Stimulated activated CD4-positive, alpha-beta T cell treated with anti-CD3 and anti-CD28 coated beads, Interleukin-15, amount 100 ng/mL, for 48 hours (primary cell): ENCODE data around the gene ALK.

Experiments used
- DNase-seq, 2 donors: peaks; one replicate each; pipeline ENCODE4 v3.0.0-alpha.2; 2020; ENCODE audit warnings: low read depth in 2 of 2

ALK gene

DNA sequence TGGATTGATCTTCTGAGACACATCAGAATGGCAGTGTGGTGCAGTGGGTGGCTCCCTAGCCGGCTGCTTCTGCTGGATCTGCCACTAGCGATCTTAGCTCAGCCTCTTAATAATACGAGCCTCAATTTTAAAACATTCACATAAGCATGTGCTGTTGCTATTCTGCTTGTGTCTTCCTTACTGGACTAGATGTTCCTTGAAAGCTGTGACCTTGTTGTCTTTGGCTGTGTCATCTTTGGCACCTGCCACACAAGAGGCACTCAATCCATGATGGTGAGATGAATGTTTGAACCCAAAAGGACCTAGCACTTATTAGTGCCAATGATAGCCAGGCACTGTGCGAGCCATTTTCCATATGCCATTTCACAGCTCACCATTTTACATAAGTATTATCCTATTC lies 393.0 kb downstream of the ALK start:
- no peak for DNase-seq

DNA sequence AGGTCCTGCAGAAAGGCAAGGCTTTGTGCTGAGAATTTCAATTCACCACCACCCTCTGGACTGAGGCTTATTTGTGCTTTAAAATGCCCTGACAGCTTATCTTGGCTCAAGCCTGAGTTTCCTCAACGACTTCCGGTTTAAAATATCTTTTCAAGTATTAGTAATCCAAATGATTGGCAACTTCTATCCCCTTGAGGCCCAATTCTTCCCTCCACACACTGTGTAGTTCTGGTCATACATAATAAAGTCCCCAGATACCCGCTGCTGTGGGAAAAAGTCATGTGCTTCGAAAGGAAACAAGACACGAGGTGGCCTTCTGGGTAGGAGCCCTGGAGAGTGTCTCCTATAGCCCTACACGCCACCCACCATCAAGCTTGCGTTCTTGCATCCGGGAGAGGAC lies 393.4 kb downstream of the ALK start:
- DNase-seq = no peak

DNA sequence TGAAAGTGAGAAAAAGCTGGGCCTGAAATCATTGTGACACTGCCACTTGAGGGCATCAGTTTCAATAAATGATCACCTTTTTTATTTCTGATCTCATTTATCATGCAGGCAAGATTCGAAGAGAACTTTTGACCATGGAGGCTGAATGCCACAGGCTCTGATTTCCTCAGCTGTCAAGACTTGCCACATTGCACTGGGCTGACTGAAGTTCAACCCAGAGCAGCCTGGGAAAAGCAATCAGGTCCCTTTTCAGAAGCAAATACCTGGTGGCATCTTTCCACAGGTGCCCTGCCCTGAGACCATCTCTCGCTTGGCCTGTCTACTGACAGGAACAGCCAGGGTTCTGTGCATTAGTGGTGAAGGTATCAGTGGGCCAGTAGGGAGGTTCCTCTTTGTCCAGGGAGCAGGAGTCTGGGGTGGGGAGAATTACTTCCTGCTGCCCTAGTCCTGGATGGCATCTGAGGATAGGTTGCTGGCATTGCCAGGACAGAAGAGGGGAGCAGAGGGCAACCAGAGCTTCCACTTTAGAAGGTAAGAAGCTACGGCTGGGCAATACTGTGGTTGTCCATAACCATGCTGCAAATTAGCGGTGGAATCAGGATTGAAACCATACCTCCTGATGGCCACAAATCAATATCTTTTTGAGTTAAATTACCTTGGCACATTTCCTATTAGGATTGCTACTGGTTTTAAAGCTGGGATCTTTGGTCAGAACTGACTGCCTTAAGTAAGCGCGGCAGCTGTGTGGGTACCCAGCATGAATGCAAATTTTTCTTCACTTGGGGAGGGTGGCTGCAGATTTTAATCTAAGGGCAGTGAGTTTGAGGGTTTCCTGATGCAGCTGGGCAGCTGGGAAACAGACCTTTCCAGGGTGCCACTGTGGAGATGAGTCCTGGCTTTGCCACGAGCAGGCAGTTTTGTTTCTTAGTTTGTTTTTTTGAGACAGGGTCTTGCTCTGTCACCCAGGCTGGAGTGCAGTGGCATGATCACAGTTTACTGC lies 394.5 kb downstream of the ALK start:
- DNase-seq = no peak

DNA sequence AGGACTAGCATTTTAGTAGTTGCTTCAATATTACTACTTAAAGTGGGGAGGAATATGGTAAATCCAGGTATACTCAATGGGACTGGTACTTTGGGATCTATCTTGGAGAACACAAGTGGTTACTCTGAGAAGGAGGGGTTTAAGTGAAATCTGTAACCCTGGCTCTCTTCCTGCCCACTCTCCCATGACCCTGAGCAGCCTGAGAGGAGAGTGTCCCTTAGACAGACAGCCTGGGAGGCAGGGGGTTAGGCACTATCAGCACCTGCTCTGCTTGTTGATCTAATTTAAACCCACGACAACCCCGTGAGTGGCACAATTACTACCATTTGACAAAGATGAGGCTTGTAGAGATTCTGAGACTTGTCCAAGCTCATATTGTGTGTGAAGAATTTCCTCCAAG lies 395.5 kb downstream of the ALK start:
- no peak for DNase-seq

DNA sequence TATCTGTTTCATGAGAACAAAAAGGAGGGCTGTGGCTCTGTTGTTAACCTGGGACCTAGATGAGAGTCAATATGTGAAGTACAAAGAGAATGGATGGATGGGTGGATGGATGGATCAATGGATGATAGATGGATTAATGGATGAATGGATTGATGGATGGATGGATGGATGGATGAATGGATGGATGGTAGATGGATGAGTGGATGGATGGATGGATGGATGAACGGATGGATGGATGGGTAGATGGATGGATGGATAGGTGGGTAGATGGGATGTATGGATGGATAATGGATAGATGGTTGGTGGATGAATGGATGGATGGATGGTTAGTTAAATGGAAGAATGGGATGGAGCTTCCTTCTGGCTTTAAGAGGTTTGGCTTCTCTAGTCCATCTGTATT lies 396.7 kb downstream of the ALK start:
- DNase-seq = no peak

DNA sequence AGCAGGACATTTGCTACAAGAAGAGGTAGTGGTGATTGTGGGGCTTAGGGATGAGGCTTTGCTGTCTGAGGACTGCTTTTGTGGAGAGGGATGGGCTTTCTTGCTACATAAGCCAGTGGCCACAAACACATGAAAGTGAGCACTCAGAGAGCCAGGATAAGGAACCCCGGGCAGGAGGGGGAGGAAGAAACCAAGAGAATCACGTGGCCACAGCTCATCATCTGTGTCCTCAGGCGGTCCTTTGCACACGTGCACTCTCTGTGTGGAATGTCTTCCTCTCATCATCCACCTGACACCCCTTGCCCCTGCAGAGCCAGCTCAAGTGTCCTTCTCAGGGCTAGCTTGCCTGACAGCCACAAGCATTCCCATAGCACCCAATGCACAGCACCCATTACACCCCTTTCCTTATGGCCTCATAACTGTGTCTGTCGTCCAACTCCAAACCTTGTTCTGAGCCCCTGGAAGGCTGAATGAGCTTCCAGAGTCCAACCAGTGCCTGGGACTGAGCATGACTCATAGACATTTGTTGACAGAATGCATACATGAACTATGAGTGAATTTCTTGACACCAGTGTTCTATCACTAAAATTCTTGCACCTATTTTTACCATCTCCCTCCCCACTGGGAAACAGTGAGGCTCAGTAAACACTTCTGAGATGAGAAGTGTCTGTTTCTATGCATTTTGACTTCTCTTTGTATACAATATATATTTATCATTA lies 398.3 kb downstream of the ALK start:
- DNase-seq = no peak

DNA sequence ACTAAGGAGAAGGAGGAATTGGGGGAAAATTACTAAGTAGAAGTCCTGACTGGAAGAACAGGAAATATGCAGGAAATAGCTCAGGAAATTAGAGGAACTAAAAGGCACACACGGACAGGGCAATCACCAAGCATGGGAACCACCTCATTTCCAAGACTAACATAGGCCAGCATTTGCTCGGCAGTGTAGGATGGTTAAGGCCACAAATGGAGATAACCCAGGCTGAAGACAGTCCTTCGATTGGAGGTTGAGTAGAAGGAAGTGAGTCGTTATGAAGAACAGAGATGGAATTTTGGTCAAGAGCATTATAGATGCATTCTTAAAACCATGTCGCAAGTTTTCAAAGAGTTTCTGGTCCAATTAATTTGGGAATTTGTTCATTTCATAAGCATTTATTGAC lies 401.4 kb downstream of the ALK start:
- no peak for DNase-seq

DNA sequence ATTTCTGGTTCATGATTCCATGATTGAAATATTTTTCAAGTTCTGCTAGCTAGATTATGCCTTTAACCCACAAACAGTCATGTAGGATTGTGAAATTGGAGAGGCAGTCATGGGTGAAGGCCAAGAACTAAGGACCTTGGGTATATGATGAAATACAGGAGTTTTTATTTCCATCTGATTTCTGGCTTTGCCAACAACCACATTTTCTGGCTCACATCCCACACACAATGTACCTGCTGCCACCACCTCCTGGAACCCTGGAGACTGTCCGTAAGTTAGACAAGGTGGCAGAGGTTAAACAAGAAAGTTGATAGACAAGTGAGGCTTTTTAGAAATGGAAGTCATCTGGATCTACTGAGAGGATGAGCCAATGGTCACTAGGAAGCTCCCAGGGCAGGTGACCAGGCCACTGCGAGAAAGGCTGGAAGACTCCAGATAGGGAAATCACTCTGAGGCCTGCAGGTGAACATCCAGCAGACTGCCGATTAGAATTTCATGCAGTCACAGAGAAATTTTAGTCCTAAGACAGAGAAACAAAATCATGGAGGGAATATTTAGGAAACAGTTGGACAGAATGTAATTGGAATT lies 402.0 kb downstream of the ALK start:
- DNase-seq = no peak

- DNase-seq = no peak
Measured at GRCh38 chr2:29518646-29519337, 402.6 kb downstream of the ALK start.

GRCh38 chr2:29518010-29518409 lies 403.4 kb downstream of the ALK start:
- no peak for DNase-seq

DNA sequence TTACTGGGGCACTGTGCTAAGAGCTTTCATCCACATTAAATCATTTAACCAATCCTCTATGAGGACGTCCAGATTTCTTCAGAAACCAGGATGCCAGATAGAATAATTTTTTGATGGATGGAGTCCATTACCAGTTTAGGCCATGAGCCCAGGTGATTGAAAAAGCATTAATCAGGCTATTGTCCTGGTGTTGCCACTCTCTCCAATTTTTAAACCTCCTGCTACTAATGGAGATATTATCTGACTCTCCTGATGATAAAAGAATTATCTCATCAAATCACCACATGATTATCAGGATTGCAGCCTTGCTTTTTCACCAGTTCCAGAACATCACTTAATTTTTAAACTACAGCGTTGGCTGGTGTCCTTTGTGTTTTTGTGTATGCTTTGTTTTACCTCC lies 404.0 kb downstream of the ALK start:
- DNase-seq = no peak

DNA sequence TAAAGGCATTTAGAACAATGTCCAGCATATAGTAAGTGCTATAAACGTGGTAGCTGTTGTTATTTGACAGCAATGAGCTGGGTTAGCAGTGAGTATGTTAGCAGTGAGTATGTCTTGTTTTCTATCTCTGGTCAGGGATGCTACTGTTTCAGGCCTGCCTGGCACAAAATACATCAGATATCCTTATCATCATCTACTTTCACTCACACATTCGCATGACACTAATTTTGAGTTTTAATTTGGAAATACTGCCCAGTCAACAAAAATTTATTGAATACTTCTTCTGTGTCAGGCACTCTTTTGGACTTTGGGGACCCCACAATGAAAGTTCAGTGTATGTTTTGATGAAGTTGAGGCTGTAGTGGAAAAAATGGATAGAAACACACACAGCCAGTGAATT lies 404.6 kb downstream of the ALK start:
- no peak for DNase-seq

DNA sequence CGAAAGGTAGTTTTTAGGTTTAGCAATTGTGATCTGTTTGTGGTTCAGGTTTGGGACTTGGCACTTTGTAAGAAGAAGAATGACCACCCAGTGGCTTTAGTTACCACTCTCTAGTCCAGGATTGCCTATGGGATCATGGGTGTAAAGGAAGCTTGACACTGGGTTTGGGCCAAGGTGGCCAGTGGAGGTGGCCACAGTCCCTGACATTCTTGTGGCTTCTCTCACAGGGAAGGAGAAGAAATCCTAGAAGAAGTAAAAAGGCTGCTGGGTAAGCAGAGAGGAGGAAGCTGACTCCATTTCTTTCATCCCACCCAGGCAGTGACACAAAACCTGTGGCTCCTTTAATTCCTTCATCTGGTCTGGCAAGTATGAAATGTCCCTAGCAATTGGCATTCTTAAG lies 411.5 kb downstream of the ALK start:
- no peak for DNase-seq

- DNase-seq = no peak
Measured at GRCh38 chr2:29509397-29509796, 412.0 kb downstream of the ALK start.

- no peak for DNase-seq
Measured at GRCh38 chr2:29504746-29505145, 416.6 kb downstream of the ALK start.

DNA sequence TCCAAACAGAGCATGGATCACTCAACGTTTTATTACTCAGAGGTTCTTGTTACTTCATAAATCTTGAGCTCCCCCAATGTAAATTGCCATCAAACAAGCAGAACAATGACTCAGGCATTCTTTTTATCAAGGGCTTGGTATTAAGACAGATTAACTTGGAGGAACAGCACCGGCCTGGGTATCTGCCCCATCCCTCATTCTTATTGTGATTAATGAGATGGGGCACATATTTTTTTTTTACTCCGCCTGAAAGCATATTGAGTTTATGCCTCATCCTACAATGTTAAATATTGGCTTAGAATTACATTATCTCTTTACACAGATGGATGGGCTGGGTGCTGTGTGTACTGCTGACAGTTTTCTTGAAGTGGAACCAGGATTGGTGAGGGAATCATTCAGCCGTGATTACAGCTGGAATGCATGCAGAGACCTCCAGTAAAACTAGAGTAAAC lies 418.9 kb downstream of the ALK start:
- no peak for DNase-seq

DNA sequence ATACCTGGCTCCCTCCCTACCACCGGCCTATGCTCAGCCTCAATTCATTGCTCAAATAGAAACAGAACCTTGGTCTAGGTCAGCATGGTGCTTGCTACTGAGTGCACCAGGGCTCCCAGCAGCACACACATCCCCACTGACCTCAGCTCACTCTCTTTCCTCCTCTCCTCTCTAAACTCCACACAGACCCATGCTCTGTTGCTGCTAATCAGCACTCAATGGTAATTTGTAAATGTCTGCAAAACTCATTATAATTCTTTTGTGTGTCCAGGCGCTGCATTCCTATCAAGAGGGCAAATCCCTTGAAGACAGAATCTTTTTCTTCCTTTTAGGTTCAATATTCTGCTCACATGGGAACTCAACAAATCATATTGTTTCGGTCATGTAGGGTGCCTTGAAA lies 424.0 kb downstream of the ALK start:
- DNase-seq = no peak

DNA sequence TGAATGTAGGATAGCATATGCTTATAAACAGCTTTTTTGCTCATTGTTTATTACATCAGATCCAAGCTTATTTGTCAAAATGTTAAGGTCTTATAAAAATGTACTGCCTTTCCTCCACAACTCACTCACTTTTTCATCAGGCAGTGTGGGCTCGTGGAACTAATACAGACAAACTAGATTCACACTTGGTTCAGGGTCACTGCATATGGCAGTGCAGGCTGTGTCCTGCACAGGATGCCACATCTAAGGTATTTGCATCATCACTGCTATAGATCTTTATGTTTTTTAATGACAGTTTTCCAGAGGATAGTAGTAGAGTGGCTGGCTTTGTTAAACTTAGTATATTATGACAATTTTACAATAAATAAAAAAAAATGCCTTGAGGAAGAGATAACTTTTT lies 425.2 kb downstream of the ALK start:
- no peak for DNase-seq

- DNase-seq = no peak
Measured at GRCh38 chr2:29495536-29496060, 425.8 kb downstream of the ALK start.

GRCh38 chr2:29495068-29495467 lies 426.3 kb downstream of the ALK start:
- no peak for DNase-seq

GRCh38 chr2:29492701-29493100 lies 428.7 kb downstream of the ALK start:
- no peak for DNase-seq

GRCh38 chr2:29490045-29490444 lies 431.3 kb downstream of the ALK start:
- no peak for DNase-seq
